ENCODE measurements around the gene NALCN.

NALCN gene

DNA sequence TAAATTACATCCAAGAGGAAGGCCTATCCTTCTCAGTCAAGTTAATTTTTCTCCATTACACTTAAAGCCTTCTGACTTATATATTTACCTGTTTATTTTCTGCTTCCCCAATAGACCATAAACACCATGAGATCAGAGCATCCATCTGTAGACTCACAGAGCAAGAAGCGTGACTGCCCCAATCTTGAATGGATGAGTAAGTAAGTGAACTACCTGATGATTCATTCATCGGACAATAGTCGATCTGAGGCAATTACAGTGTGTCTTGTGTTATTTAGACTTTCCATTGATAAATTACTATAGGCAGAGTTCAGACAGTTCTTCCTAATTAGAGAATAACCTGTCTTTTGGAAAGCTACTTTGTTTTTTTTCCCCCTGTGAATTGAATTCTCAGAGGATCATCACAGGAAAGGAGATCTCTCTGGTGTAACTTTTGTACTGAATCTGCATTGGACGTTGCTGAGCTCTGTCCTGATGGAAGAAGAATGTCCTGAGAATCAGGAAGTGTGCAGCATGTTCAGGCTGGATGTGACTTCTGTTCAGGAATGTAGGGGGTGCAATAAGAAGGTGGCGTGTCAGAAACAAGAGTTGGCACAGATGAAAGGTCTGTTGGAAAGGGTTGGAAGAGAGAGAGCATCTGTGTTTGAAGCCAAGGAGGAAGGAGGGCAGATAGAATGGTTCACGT is 367.0 kb downstream of the NALCN start:
- in situ Hi-C loops (cut with MboI; ENCODE audit: low sequenced_read_pairs) = no loop called here

DNA sequence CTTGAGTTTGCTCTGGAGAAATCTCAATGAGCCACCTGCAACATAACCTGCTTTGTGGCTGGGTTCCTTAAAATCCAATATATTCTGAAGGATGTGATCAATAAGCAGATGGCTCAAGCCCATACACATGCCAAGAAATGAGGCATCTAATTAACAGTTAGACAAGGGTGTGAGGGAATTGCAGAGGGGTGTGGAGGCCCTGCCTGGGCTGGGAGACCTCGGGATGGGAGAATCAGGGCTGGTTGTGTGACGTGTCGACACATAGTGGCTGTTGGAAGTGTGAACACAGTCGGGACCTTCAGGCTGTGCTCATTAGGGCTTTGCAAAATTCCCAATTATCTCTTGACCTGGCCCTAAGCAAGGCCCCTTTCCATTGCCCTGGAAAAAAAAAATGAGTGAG is 379.8 kb downstream of the NALCN start:
- in situ Hi-C loops (cut with MboI; ENCODE audit: low sequenced_read_pairs) = no loop called here

DNA sequence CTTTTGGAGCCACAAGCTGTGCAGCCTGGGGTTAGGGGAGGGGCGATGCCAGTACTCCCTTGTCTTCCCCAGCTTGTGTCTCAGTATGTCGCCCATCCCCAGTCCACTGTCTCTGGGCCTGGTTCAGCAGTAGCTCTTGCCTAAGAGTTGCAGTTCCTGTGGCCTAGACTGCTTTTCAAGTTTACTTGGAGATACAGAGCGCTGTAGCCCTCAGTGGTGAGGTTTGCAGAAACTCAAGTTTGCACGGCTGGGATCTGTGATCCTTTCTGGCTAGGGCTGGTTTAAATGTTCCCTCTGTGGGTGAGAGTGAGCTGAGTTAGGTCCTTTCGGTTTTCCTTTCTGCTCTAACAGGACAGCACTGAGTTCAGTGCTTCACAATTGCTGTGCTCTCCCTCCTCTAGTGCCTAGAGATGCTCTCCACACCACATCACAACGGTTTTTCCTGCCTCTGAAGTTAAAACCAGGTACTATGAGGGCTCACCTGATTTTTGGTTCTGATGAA is 381.1 kb downstream of the NALCN start:
- in situ Hi-C loops (cut with MboI; ENCODE audit: low sequenced_read_pairs) = no loop called here

DNA sequence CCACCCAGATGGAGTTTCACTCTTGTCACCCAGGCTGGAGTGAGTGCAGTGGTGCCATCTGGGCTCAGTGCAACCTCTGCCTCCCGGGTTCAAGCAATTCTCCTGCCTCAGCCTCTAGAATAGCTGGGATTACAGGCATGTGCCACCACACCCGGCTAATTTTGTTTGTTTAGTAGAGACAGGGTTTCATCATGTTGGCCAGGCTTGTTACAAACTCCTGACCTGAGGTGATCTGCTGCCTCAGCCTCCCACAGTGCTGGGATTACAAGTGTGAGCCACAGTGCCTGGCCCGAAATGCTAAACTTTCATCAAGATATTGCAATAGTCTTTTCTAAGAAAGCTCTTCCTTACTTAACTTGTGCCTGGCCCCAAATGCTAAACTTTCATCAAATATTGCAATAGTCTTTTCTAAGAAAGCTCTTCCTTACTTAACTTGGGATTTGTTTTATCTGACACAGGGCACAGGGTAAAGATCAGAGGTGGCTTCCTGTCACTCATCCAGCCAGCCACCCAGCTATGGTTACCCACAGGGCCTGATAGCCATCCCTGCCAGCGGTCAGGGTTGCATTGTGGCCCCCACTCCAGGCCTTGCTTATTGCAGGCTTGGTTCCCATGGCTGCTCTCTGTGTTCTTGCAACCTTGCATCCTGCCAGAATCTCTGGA is 389.4 kb downstream of the NALCN start:
- in situ Hi-C loops (cut with MboI; ENCODE audit: low sequenced_read_pairs) = no loop called here

DNA sequence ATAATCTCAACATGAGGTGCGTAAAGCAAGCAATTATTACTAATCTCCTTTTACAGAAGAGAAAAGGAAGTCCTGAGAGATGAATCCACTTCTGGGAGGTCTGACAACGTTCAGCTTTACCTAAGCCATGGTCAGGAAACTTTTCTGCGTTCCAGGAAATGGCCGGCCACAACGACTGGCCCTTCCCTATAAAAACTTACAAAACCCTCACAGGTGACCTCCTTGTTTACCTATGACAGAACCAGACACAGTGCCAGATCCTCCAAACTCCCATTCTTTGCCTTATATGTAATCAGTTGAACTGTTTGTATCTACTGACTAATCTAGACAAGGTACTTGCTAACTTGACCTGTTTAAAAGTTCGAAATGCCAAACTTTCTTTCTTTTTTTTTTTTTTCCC is 390.0 kb downstream of the NALCN start:
- in situ Hi-C loops (cut with MboI; ENCODE audit: low sequenced_read_pairs) = no loop called here

DNA sequence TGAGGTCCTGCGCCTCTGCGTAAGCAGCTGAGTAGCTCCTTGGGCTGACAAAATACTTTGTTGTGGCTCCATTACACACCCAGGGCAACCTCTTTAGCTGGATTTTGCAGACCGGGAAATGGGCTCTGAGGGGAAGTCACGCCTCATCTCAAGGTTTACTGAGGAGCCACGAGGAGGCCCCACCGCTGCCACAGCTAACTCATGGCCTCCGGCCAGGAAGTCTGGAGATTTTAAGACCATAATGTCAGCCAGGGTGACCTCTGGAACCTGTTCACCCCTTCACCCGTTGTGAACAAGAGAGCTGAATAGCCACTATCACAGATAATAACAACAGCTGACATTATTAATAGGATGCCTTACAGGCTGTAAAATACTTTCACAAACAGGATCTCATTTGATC is 390.4 kb downstream of the NALCN start:
- in situ Hi-C loops (cut with MboI; ENCODE audit: low sequenced_read_pairs) = no loop called here

DNA sequence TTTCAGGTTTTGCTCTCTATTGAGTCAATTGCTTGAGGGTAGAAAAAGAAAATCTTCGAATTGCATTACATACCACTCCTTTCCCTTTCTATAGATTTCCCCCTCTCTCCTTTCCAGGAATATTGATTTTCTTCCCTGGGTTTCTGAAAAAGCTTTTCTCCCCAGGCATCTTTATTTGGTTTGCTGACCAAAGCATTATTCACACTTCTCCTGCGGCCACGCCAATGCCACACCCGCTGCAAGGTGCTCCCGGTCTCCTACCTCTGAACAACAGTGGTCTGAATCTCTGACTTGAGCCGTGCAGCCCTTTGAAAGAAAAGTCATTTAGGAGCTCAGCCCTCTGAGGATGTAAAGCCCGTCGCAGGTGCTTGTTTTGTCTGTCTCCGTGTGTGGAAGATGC is 390.8 kb downstream of the NALCN start:
- in situ Hi-C loops (cut with MboI; ENCODE audit: low sequenced_read_pairs) = no loop called here

DNA sequence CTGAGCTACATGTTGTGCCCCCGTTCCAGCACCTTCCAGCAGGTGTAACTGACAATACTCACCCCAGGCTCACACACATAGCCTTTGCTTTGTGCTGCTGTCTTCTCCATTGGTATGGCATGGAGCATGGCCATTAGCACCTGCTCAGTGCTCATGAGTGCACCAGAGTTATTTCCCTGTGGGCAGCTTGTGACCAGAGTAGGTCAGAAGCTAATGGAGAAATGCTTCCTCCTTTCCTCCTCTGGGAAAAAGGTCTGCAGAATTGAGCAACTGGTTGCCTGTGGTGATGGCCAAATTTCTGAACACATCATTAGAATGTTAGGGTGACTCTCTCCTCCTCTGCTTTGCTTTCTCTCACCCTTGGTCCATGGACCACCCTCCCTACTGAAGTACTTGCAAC is 397.2 kb downstream of the NALCN start:
- in situ Hi-C loops (cut with MboI; ENCODE audit: low sequenced_read_pairs) = no loop called here

DNA sequence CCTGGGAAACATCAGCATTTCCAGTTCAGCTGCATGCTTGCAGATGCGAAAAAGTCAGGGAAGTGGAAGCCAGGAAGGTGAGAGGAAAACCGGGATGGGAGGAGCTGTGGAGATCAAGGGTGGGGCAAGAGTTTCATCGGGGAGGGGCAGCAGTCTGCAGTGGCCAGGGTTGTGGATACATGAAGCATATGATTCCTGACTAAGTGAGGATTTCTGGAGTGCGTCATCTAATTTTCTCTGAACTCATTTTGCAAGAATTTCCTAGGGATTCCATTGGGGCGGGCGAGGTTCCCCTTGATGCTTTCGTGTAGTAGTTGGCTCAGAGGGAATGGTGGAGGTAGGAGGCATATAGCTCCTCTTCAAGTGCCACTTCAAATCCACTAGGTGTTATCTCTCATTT is 397.6 kb downstream of the NALCN start:
- in situ Hi-C loops (cut with MboI; ENCODE audit: low sequenced_read_pairs) = no loop called here

DNA sequence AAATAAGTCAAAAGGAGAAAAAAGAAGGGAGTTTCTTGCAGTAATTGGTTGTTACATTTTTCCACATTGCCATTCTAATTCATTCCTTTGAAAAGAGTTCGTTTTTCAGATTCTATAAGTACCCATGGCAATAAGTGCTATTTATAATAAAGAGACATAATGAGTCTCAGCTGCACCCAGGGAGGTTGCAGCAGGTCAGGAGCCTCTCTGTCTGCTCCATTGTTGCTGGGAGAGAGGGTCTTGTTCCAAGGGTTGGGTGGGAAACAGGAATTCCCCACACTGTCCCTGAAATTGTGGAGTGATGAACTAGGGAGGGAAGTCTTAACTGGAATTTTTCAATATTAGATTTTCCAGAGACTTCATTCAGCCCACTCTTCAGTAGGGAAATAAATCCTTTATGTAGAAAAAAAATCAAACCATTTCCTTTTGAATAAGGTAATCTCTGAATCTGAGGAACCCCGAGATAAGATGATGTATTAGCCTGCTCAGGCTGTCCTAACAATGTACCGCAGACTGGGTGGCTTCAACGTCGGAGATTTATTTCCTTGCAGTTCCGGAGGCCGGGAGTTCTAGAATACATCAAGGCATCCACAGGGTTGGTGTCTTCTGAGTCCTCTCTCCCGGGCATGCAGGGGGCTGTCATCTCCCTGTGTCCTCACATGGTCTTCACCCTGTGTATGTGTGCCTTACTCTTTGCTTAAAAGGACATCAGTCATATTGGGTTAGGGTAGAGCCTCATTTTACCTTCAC is 399.0 kb downstream of the NALCN start:
- in situ Hi-C loops (cut with MboI; ENCODE audit: low sequenced_read_pairs) = no loop called here

DNA sequence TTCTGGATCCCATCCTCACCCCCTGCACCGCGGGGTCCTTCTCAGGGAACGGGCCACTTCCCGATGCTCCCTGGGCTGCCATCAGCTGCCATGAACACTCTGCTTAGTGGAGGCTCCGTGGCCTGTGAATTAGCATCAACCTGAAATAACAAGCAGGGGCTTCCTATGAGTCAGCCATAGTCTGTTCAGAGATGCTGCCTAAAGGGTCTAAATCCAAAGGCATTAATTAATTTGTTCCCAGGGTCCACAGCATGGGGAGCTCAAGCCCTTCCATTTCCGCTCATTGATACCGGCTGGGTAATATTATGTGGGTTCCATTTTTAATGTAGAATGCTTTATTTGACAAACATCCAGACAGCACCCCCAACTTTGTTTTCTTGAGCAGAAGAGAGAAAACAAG is 399.8 kb downstream of the NALCN start:
- in situ Hi-C loops (cut with MboI; ENCODE audit: low sequenced_read_pairs) = no loop called here

DNA sequence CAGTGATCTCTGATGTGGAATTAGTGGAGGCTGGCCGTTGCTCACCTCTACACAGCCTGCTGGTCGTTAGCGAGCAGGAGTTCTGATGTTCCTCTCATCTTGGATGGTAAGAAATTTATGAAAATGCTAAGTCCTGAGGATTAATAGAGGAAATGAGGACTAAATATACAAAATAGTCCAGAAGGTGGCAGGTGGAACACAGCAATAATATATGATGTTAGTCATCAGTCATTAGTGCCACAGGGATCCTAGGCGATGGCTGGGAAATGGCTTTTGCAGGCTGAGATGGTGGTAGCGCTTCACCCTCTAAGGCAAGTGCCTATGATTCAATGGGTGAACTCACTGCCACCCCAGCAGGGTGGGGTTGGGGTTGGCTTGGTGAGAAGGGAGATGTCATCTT is 403.1 kb downstream of the NALCN start:
- in situ Hi-C loops (cut with MboI; ENCODE audit: low sequenced_read_pairs) = no loop called here

DNA sequence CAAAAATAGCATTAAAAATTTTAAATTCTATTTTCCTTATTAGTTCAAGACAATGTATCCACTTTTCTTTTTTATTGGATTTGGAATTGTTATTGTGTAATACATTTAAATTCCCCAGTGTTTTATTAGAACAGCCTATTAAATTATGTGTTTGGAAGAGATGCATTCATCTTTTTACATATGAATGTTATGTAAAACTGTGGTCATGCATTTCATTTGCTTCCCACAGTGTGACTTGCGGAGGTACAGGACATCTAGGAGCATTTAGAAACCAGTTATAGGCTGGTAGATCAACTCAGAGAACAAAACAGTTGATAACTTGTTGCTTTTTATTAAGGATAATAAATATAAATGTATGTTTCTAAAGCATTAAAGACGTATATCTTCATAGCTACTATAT is 406.2 kb downstream of the NALCN start:
- in situ Hi-C loops (cut with MboI; ENCODE audit: low sequenced_read_pairs) = no loop called here

DNA sequence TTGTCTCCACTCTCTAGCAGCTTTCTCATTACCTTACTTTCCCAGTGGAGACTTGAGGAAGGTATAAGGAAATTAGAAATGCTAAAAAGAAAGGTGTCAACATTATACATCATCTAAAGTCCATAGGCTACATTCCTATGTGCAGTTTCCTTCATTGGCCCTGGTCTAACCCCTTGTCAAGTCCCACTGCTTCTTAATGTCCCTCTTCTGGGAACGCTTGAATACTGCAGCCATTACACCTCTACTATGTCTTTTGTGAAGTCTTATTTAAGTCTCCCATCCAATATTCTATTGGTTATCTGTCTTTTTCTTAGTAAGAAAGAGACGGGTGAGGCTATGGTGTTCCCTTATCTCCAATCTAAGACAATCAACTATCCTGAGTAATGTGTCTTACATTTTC is 409.1 kb downstream of the NALCN start:
- in situ Hi-C loops (cut with MboI; ENCODE audit: low sequenced_read_pairs) = no loop called here

Measured in HL-60/S4 (cell line).